Measurements from ENCODE around the gene HOXB4.

Gene HOXB4

DNA sequence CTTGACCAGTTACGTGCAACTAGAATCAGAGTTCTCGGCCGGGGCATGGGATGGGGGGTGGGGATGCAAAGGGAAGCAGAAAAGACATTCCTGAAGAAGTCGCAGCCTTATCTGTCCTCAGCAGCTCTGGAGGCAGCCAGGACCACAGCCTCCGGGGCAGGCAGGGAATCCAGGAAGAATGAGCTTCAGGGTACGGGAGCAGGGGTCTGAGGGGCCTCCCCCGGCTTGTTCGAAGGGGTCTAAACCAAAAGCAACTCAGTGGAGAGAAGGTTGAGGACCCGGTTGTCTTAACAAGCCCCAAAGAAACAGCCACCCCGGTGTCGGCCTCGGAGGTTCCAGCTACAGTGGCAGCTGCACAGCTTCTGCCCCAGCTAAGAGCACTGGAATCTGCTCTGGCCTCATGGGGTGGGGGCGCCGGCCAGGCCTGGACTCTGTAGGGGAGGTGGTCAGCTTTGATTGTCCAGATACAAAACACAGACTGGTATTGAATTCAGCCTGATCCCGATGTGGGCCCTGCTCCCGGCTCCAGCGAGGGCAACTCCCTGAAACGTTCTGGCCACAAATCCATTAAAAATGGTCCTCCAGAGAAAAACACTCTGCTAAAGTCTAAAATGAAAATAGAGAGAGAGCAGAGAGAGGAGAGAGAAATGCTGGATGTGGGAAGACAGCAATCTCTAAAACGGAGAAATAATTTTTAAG, 7.7 kb downstream of the HOXB4 start:
- no peak overlapping the region for H2AFZ ChIP-seq (ENCODE audit: low read length)
- TF ChIP-seq EZH2phosphoT487 (IDR thresholded peaks at IDR 0.05; ENCODE audit: low read length): no peak
- no peak for TF ChIP-seq EZH2 (optimal IDR thresholded peaks at IDR 0.05; ENCODE audit: low read depth, low read length)
- TF ChIP-seq, protein P1, sequence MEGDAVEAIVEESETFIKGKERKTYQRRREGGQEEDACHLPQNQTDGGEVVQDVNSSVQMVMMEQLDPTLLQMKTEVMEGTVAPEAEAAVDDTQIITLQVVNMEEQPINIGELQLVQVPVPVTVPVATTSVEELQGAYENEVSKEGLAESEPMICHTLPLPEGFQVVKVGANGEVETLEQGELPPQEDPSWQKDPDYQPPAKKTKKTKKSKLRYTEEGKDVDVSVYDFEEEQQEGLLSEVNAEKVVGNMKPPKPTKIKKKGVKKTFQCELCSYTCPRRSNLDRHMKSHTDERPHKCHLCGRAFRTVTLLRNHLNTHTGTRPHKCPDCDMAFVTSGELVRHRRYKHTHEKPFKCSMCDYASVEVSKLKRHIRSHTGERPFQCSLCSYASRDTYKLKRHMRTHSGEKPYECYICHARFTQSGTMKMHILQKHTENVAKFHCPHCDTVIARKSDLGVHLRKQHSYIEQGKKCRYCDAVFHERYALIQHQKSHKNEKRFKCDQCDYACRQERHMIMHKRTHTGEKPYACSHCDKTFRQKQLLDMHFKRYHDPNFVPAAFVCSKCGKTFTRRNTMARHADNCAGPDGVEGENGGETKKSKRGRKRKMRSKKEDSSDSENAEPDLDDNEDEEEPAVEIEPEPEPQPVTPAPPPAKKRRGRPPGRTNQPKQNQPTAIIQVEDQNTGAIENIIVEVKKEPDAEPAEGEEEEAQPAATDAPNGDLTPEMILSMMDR (IDR thresholded peaks at IDR 0.05; ENCODE audit: low read length): no peak
- H3K36me3 ChIP-seq (replicated peaks; ENCODE audit: insufficient read depth, low read length): no peaks in the 10 kb centered on the region
- no peaks in the 10 kb centered on the region for H3F3A ChIP-seq (ENCODE audit: insufficient read depth, low read length)
- H3K79me2 ChIP-seq (ENCODE audit: low read length): 0 out of 2 replicates have a peak, but pooled peaks cover 3% of the 10 kb centered on the region
- H3K9me3 ChIP-seq (replicated peaks; ENCODE audit: insufficient read depth, low read length): no peaks in the 10 kb centered on the region
- no peak overlapping the region for H3K9ac ChIP-seq (ENCODE audit: low read length)
- H4K20me1 ChIP-seq (ENCODE audit: insufficient read depth, low read length): no peaks in the 10 kb centered on the region
- H3K27me3 ChIP-seq (replicated peaks; ENCODE audit: insufficient read depth, low read length): no peaks in the 10 kb centered on the region
- no peak overlapping the region for H3K4me2 ChIP-seq (ENCODE audit: low read depth, low read length)
- DNase-seq: no peak
- H3K4me3 ChIP-seq (ENCODE audit: low read length): no peak overlapping the region
- no peak overlapping the region for H3K27ac ChIP-seq (ENCODE audit: low read length)
- no peaks in the 10 kb centered on the region for H3K9me2 ChIP-seq (replicated peaks; ENCODE audit: insufficient read depth, low read length)
- no peaks in the 10 kb centered on the region for H3K4me1 ChIP-seq (ENCODE audit: low read length)

DNA sequence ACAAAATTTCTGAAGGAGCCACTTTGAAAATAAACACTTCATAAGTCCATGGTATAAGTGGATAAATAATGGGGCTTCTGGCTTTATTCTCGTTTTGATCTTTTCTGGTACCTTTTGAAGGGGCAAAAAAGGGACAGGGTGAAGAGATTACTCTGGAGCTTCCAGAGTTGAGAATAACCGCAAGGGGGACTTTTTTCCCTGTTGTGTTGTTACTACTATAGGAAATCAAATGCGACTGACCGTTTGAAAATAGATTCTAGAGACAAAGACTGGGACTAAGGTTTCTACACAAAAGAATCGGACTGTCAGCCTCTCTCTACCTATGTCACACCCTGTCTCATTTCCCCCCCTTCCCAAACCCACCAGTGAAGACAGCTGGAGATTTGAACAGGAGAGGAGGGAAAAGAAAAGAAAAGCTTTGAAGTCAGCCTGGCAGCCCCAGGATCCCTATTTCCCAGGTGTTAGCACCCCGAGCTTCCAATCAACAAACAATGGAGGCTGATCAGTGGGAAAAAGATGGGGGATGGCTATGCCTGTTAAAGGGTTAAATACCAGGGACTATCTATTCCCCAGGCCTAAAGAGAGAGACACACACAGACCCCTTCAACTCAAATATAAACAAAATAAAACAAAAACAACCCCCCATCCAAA, 8.4 kb downstream of the HOXB4 start:
- Histone ChIP-seq H3K4me2 (ENCODE audit: low read depth, low read length) (no peak overlapping the region), H2AFZ (ENCODE audit: low read length) (no peak overlapping the region), H3F3A (ENCODE audit: insufficient read depth, low read length) (no peaks in the 10 kb centered on the region), H4K20me1 (ENCODE audit: insufficient read depth, low read length) (no peaks in the 10 kb centered on the region), H3K36me3 (replicated peaks; ENCODE audit: insufficient read depth, low read length) (no peaks in the 10 kb centered on the region), H3K79me2 (ENCODE audit: low read length) (0 out of 2 replicates have a peak, but pooled peaks cover 3% of the 10 kb centered on the region), H3K27me3 (replicated peaks; ENCODE audit: insufficient read depth, low read length) (no peaks in the 10 kb centered on the region), H3K9me2 (replicated peaks; ENCODE audit: insufficient read depth, low read length) (no peaks in the 10 kb centered on the region), H3K27ac (ENCODE audit: low read length) (no peak overlapping the region), H3K4me1 (ENCODE audit: low read length) (no peaks in the 10 kb centered on the region), H3K9ac (ENCODE audit: low read length) (no peak overlapping the region), H3K4me3 (ENCODE audit: low read length) (no peak overlapping the region), H3K9me3 (replicated peaks; ENCODE audit: insufficient read depth, low read length) (no peaks in the 10 kb centered on the region)
- no peak for DNase-seq
- no peak for TF ChIP-seq EZH2phosphoT487 (IDR thresholded peaks at IDR 0.05; ENCODE audit: low read length)
- TF ChIP-seq, protein P1 (IDR thresholded peaks at IDR 0.05; ENCODE audit: low read length): no peak
- TF ChIP-seq EZH2 (optimal IDR thresholded peaks at IDR 0.05; ENCODE audit: low read depth, low read length): no peak

DNA sequence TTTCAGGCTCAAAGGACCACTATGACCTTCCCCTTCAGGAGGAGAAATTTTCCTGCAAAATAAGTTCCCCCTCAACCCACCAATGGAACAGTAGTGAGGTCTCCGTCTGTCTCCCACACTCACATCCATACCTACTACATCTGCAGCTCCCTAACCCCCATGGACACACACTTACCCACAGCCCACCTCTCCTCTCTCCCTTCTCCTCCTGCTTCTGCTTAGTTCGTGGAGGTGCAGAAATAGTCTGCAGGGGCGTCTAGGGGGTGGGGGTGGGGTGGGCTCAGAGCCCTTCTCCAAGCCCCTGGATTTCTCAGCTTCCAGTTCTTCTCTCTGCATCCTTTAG, 8.9 kb downstream of the HOXB4 start:
- no peaks in the 10 kb centered on the region for H3K27me3 ChIP-seq (replicated peaks; ENCODE audit: insufficient read depth, low read length)
- H3K4me3 ChIP-seq (ENCODE audit: low read length): no peak overlapping the region
- DNase-seq: no peak
- 0 out of 2 replicates have a peak, but pooled peaks cover 3% of the 10 kb centered on the region for H3K79me2 ChIP-seq (ENCODE audit: low read length)
- H3K9me3 ChIP-seq (replicated peaks; ENCODE audit: insufficient read depth, low read length): no peaks in the 10 kb centered on the region
- H3K4me2 ChIP-seq (ENCODE audit: low read depth, low read length): no peak overlapping the region
- H3K36me3 ChIP-seq (replicated peaks; ENCODE audit: insufficient read depth, low read length): no peaks in the 10 kb centered on the region
- no peaks in the 10 kb centered on the region for H4K20me1 ChIP-seq (ENCODE audit: insufficient read depth, low read length)
- no peaks in the 10 kb centered on the region for H3F3A ChIP-seq (ENCODE audit: insufficient read depth, low read length)
- no peak overlapping the region for H3K27ac ChIP-seq (ENCODE audit: low read length)
- H2AFZ ChIP-seq (ENCODE audit: low read length): no peak overlapping the region
- H3K9me2 ChIP-seq (replicated peaks; ENCODE audit: insufficient read depth, low read length): no peaks in the 10 kb centered on the region
- H3K4me1 ChIP-seq (ENCODE audit: low read length): no peaks in the 10 kb centered on the region
- no peak overlapping the region for H3K9ac ChIP-seq (ENCODE audit: low read length)
- TF ChIP-seq EZH2phosphoT487 (IDR thresholded peaks at IDR 0.05; ENCODE audit: low read length) (no peak), EZH2 (optimal IDR thresholded peaks at IDR 0.05; ENCODE audit: low read depth, low read length) (no peak)
- TF ChIP-seq, protein P1 (IDR thresholded peaks at IDR 0.05; ENCODE audit: low read length): no peak

Data from MM.1S (cell line).